KG1 (cell line): ENCODE measurements around the gene BEST1.

Source experiments
- DNase-seq: peaks from one replicate; lab custom pipeline; 2025; lab: John Stamatoyannopoulos, UW

Gene BEST1

DNA sequence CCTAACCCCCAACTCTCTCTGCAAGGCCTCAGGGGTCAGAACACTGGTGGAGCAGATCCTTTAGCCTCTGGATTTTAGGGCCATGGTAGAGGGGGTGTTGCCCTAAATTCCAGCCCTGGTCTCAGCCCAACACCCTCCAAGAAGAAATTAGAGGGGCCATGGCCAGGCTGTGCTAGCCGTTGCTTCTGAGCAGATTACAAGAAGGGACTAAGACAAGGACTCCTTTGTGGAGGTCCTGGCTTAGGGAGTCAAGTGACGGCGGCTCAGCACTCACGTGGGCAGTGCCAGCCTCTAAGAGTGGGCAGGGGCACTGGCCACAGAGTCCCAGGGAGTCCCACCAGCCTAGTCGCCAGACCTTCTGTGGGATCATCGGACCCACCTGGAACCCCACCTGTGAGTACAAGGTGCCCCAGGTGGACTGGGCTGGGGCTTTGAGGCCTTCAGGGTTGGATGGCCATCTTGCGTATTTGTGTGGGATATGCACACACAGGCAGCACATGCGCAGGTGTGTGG is at the start of gene BEST1:
BEST1 (plus strand) TSS at position 317 of the 513 bp plus-strand sequence. CDS start 1,456 bp downstream, outside the sequence.
- DNase-seq = no peak

DNA sequence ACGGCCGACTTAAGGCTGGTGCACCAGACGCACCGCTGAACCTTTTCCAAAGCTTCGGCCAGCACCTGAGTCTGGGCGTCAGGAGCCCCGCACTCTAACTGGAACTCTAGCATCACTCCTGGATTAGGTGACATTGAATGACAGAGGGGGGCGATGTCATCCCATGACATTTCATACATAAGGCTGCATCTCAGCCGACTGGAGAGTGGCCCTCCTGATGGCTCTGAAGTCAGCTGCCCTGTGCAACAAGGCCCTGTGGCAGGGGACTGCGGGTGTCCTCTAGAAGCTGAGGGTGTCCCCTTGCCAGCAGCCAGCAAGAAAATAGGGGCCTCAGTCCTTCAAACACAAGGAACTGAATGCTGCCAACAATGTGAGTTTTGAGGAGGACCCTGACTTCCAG is 48.8 kb upstream of the BEST1 start:
- no peak for DNase-seq

DNA sequence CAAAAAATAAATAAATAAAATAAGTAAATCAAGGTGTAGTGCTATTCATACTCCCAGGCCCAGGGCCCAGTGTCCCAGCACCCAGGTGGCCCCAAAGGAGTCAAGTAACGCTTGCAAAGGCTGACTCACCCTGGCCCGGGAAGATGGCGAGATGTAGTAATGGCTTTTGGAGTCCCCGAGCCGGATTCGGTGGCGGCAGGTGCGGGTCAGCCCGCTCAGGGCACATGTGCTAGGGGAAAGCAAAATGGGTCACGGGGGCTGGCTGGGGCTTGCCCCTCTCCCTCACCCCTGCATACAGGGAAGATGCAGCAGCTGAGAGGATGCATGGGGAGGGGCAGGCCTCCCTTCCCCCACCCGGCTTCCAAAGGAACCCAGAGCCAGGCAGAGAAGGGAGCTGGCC is 47.8 kb upstream of the BEST1 start:
- DNase-seq = no peak

DNA sequence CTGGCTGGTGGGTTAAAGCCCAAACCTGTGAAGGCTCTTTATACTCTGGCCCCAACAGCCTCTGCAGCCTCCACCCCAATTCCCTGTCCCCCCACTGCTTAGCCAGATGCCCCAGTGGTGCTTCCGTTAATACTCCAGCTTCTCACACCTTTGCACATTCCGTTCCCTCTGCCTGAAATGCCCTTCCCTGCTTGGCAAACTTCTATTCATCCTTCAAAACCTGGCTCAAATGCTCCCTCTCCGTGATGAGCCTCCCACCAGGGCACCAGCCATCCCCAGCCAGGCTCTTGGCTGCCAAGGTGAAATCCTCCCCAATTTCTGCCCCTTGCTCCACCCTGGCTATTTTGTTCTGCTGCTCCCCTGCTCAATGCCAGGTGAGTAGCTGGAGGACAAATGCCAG is 46.3 kb upstream of the BEST1 start:
- DNase-seq = no peak

DNA sequence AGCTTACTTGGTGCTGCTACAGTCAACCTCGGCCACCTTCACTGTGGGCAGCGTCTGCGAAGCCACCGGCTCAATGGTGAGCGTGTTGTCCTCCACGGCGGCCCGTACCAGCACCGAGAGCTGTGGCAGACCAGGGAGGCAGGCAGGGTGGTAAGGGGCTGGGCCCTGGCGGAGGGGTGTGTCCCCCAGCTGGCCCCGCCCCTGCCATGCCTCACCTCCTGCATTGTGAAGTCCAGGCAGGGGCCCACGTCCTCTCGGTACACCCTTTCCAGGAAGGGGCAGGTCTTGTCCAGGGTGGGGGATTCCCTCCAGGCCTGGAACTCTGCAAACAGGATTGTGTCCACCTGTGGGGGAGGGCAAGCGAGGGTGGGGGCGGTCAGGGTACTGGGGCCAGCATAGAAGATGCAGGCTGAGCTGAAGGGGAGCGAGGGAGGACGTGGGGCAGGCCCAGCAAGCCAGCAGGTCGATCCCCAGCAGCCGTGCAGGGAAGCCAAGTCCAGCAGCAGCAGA is 45.6 kb upstream of the BEST1 start:
- no peak for DNase-seq

DNA sequence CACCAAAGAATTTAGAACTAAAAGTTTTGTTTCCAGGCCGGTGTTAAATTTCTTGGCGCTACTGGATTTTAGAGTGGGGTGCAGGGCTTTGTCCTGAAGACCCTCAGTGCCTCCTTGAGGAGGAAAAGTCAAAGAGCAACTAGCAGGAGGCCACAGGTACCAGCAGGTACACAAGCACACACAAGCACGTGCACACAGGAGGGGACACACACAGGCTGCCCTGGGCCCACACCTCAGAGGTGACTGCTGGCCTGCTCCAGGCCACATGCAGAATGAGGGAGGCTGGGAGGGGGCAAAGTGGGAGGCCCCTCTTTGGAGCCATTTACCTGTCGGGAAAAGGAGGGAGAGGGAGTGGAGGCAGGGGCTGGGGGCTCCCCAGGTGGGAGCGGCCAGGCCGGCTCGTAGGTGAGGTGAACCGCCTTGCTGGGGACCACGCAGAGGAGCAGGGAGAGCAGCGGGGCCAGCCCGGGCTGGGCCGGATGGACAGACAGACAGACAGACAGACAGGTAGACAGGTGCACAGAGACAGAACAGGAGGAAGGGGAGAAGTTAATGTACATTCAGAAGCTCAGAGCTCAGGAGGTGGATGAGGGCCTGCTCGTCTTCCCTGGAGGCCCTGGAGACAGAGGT is 45.0 kb upstream of the BEST1 start:
- DNase-seq = no peak

DNA sequence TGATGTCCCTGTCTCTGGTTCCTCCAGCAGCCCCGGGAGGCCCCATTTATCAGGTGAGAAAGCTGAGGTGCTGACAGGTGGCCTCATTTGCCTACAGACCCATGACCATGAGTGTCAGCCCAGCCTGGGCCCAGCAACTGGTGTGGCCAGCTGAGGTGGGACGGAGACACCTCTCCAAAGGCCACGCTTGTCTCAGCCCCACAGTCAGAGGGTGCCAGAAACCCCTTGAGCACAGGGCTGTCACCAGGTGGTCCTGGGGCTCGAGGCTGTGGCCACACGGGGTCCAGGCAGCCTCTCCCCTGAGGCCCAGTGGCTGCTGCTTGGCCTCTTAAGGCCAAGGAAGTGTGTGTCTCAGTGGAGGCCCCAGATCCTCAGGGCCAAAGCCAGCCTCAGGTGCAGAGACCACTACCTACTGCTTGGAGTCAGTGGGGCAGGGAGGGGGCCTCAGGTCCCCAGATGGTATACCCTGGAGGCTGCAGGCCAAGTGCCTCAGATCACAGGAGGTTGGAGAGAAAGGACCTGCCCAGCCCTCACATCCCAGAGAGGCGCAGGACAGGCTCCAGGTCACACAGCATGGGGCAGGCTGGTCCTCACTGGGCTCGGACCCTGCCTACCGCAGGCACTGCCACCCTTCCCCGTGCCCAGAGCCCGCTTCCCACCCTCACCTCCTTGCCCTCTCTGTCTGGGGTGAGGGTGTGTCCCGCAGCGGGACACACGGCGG is 44.2 kb upstream of the BEST1 start:
- no peak for DNase-seq

DNA sequence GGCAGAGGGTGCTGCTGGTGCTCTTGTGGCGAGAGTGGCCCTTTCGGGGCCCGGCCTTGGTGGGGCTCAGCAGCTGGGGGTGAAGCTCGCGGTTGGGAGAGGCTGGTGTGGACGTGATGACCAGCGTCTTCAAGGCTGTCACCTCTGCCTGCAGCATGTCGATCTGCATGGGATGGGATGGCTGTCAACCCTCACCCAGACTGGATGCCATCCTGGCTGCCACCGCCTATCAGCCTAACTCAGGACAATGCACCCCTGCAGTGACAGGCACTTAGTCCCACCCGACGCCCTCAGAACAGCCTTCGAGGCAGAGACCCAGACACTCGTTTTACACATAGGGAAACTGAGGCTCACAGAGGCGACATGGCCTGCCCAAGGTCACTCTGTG is 43.6 kb upstream of the BEST1 start:
- no peak for DNase-seq

DNA sequence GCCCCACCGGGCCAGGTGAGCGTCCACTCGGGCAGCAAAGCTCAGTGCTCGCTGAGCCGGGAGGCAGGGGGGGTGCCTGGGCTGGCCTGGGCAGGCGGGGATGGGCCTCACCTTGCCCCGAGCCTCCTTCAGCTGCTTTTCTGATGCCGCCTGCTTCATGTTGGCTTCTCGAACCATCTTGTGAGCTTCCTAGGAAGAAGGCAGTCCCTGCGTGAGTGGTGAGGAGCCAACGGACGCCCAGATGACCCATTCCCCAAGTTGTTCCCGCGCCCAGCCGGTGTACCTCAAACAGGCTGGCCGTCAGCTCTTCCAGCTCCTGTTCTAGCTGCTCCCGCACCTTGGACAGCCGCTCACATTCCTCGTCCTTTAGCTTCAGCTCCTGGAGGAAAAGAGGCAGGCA is 42.9 kb upstream of the BEST1 start:
- DNase-seq = no peak

DNA sequence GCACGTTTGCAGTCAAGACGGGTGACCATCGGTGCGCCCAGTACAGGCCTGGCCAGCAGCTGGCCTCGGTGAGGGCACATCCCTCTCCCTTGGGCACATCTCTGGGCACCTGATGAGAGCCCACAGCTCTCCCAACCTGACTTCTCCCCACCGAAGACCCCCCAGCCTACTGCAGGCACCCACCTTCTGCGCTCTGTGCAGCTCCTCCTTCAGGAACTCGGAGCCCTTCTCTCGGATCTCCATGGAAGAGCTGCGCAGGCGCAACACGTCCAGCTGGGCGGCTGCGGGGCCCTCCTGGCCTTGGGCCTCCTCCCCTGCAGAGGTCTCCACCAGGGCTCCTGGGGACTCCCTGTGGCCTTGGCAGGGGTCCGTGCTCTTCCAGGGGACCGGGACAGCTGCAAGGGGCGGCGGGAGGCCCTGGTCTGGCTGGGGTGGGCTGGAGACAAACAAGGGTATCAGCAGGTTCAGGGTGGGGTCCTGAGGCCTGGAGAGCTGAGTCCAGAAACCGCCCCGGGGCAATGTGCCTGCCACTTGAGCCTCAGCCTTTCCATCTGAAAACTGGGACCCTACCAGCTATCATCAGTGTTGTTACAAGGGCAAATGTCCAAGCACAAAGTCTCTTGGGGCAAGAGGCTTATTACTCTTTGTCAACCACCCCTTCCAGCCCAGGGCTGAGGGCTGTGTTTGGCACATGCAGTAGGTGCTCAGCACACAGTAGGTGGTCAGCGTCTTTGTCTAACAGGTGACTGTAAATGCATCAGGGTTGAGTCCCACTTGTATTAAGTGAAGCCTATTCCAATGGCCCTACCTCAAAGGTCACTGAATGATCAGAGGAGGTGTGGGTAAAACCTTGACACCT is 42.1 kb upstream of the BEST1 start:
- DNase-seq = no peak

DNA sequence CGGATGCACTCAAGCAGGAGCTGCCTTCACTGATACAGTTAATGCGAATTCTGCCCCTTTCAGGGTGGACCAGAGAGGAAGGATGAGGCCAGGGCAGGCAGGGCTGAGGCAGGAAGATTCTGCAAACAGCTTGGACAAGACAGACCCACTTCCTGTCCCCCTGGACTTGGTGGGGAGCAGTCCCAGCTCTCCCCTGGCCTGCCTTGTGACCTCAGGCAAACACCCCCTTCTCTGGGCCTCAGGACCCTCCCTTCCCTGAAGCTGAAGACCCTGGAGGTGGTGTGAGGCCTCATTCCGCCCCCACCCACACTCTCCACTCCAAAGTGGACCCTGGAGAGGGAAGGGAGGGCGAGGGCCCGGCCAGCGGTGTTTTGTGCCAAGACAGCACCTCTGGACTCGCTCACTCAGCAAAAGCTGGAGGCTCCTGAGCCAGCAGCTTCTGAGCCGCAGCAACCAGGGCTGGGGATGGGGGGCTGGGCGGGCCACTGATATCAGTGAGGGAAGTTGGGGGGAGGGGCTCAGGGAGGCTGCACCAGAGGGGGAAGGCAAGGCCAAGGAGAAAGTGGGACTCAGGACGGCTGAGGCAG is 41.3 kb upstream of the BEST1 start:
- no peak for DNase-seq

DNA sequence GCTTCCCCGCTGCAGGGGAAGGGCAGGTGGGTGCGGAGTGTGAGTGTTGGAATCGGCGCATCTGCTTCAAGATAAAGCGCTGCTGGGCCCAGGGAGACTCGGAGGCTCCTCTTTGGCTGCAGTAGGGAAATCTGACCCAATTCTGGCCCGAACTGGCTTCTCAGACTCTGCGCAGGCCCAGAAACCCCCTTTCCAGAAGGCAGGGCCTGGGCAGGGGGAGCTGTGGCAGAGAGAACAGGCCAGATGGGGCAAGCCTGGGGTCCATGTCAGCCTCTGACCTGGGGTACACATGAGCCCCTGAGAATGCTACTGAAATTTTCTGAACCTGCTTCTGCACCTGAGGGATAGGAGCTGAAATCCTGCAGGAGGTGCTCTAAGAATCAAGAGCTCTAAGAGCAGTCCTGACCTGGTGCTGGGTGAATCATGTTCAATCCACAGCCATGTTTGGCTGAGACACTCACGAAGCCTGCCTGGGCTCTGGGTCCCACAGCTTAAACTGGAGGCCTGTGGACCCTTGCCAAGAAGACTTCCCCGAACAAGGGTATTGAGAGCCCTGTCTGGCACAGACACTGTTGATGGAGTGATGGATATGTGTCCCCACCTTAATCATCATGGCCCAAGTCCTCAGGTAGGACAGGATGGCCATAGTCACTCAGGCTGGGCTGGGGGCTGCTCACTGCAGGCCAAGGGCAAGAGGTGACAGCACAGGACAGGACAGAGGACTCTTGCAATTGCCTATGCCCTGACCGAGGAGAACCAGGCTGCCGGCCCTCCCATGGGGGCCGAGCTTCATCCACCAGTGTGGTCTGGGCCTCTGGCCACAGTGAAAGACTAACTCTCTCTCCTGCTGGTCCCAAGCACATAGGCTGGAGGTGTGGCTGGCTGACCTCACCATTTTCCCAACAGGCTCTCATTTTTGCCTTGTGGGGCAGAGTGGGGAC is 39.7 kb upstream of the BEST1 start:
- no peak for DNase-seq

DNA sequence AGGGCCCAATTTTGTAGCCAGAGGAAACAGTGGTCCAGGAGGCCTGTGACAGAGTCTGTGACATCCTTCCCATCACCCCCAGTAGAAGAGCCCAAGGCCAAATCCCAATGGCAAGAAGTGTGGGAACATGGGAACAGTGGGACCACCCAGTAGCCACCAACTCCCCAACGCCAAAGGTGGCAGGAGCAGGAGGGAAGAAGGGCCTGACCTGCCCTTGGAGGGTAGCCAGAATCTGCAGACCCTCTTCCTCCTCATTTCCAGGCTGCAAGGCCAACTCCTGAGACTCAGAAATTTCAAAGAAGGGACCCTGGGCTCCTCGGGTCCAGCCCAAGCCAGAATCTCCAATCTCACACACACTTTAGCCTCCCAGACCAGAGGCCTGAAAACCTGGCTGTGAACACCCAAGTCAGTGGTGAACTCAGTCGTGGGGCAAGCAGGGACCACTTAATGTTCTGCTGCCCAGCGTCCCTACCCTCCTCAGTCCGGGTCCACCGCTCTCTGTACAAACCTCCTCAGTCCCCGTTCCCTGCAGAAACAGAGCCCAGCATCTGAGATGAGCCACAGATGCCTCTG is 38.9 kb upstream of the BEST1 start:
- DNase-seq = no peak

DNA sequence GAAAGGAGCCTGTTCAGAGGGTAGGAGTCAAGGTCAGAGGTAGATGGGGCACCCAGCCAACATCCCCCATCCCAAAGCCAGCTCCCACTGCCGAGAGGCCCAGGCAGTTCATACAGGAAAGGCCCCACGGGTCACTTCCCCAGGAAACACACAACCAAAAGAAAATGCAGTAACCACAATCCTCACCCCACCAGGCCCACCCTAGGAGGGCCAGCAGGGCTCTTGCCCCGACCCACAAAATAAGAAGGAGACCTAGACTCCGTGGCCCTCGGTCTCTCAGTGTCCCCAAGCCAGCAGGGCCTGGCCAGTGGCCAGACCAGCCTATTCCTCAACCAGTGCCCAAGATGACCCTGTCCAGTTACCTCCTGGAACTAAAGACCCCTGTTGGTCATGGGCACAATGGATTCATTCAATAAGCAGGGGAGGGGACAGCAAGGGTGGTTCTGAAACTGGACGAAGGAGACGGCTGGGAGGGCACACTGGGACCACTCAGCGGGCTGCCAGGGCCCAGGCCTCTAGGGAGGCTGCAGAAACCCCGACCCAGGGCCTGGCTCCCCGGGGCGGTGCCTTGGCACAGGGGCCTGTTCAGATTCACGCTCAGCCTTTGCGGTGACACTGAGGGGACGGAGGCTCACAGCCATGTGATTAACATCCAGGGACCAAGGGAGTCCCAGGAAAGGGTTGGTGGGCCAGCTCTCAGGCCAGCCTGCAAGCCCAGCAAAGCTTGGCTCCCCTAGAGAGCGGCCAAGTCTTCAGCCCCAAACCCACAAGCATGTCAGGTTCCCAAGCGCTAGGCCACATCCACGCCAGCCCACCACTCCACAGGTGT is 38.2 kb upstream of the BEST1 start:
- DNase-seq = no peak

DNA sequence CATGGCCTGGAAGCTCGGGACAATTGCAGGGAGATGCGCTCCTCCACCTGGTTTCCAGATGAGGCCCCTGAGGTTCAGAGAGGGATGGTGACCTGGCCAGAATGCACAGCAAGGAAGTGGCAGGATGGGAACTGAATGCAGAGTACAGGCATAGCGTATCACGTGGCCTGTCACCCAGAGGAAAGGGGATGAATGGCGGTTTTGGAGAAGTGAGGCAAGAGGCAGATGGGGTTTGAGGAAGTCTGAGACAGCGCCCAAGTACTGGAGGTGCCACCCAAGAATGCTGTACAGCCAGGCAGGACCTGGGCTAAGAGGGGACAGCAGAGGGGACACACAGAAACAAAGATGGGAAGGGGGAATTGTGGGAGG is 37.6 kb upstream of the BEST1 start:
- DNase-seq = peak; percentile 50

DNA sequence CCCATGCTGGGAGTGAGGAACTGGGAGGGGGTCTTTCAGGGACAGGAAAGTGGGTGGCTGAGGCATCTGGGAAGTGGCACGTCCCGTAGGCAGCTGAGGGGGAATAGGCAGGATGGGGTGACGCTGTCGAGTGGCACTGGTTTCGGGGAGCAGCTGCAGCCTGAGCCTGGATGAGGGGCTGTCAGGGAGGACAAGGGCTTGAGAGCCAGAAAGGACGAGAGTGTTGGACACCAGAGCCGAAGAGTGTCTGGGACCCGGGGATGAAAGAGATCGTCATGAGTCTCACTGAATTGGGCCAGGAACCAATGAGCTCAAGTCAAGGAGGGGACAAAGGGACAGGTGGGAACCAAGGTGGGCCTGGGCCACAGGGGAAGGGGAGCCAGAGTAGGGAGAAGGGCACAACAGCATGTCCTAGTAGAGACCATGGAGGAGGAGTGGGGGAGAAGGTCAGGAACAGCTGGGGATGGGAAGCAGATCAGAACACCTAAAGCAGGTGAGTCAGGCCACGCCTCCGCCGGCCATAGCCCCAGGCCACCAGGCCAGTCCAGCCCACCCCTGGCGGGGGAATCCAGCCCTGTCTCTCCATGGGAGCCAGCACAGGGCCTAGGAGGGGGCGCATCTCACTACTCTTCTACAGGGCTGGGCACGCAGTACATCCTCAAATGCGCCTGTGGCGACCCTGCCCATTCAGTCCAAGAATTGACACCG is 37.0 kb upstream of the BEST1 start:
- DNase-seq = no peak

DNA sequence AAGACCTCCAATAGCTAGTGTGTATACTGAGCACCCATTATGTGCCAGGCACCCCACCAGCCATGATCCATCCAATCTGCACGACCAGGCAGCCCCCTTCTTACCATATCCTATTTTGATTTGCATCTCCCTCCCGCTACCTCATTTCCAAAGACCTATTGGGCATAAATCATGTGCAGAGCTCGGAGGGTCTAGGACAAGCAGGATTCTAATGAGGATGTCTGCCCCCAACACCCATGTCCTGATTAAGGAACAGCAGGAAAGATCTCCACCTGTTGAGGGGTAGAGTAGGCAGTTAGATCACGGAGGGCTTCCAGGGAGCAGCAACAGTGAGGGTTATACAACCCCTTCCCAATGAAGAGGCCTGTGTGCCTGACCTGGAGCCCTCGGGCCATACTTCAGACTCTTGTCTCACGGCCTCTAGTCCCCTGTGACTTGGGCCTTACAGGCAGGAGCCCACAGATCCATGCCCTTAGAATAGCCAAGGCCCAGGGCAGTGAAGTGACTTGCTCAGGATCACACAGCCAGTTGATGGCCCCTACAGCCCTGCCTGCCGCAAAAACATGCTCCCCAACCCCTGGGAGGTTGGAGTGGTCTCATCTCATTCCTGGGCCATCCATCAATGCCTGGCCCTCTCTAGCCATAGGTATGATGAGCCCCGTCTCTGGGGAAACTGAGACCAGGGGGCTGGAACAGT is 36.3 kb upstream of the BEST1 start:
- no peak for DNase-seq

DNA sequence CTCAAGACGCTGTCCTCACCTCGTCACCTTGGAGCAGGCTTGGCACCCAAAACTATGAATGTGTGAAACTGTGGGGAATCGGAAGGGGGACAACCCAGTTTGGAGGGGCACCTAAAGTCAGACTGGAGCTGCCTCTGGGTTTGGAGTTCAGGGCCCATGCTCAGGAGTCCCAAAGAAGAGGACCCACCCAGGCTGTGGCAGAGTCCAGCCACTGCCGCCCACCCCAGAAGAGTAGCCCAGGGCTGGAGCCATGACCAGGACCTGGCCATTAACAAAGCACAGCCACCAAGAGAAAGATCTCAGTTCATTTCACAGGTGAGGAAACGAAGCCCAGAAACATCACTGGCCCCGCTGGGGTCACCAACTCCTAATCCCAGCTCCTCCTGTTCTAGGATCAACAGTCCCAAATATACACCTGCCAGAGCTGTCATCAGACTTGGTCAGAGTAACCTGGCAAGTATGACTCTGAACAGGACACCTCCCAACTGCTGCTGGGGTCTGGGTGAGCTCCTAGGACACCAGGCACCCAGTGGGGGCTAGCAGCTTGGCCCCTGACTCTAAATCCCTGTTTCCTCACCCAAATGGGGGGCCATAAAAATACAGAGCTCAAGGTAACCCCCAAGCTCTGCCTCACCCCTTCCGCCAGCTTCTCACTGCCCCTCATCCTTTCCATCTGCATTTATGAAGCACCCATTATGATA is 35.5 kb upstream of the BEST1 start:
- no peak for DNase-seq
